A204.1 (cell line): ENCODE measurements around the gene SMC4.
A peak's percentile ranks its signal among the peaks of the same experiment; 100 is the strongest.
"Not testable (repeated sequence)": the region's sequence is repeated elsewhere in the genome, so short reads cannot be mapped to it uniquely, and the experiment has no call there.

Experiments used
- FAIRE-seq: peaks from 2 replicates; lab custom pipeline; 2012; peaks lifted over from hg19 to GRCh38; lab: Jason Lieb, UNC

SMC4 gene

DNA sequence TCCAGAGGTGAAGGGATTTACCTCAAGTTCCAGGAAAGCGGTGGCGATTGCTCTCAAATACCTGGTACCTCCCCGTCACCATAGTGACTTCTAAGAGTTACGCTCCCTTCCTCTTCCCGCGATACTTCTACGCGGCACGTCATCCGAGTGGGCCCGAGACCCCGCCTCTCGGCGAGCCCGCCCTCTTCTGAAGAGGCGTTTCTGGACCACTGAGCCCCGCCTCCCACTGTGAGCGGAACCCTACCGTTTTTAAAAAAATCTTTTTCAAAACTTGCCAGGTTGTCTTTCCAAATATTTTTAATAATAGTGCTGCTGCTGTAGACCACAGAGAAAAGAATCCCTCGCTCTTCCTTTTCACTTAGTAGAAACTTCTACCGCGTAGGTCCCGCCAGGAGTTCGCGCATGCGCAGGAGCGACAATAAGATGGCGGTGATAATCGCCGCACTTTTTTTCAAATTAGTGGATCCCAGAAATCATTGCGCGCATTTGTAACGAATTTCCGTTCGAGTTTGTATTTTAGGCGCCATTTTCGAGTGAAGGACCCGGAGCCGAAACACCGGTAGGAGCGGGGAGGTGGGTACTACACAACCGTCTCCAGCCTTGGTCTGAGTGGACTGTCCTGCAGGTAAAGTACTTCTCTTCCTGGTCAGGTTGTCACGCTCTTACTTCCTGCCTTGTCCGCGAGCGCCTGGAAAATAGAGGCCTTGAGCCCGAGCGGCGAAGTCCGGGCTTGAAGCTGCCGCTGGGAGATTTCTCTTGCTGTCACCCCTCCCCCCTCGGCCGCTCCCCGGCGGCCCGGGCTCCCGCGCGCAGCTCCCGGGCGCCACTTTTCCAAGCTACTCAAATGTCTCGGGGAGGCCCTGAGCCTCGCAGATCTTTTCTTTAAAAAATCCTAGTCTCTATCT is at the start of gene SMC4, which contains the start of gene IFT80:
Gene SMC4 (plus strand): TSS at position 526 of the 905 bp plus-strand sequence. CDS start 1,177 bp downstream, outside the sequence.
Gene IFT80 (minus strand): TSS at position 101 of the 905 bp plus-strand sequence. CDS start 14,625 bp downstream, outside the sequence.
- FAIRE-seq: peak; percentile 96

DNA sequence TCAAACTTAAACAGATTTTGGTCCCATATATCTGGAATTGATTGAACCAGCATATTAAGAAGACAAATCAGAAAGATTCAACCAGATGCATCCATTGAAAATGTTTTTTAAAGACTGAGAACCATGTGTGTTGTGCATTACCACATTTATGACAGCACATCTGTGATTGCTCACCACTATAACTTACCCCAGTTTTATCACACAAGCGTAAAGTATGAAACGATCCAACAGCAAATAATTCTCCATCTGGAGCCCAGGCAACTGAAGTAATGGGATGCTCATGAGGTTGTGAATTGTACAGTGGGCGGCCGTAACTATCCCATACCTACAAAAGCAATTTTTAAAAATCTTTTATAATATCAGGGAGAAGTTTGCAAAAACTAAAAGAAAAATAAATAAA is 43.6 kb upstream of the SMC4 start:
- FAIRE-seq: no peak

DNA sequence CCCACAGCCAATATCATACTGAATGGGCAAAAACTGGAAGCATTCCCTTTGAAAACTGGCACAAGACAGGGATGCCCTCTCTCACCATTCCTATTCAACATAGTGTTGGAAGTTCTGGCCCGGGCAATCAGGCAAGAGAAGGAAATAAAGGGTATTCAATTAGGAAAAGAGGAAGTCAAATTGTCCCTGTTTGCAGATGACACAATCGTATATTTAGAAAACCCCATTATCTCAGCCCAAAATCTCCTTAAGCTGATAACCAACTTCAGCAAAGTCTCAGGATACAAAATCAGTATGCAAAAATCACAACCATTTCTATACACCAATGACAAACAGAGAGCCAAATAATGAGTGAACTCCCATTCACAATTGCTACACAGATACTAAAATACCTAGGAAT is 36.6 kb upstream of the SMC4 start:
- not testable (repeated sequence) for FAIRE-seq

DNA sequence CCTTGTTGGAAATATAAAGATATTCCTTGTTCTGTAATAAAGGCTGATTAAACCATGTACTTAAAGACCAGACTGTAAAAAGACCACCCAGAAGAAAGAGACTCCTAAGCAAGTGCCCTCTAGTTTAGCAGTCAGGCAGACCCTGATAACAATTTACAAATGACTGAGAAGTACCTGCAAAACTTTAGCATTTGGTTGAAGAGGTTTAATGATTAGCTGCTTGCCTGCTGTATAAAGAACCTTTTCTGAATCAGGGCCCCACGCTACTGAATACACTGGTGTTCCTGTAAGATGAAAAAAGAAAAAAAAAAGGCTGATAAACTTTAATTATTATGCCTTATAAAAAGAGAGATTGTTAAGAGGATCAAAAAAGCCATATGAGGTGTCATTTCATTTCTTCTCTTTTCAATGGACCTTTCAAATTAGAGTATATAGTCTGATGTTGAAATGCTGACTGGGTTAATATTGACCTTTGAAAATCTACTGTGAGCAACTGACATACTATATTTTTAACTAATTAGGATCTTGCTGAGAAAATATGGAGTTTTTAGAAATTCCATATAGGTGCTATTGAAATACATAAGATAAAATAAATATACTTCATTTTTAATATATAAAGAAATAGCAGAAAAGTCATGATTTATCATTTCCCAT is 33.5 kb upstream of the SMC4 start:
- no peak for FAIRE-seq

DNA sequence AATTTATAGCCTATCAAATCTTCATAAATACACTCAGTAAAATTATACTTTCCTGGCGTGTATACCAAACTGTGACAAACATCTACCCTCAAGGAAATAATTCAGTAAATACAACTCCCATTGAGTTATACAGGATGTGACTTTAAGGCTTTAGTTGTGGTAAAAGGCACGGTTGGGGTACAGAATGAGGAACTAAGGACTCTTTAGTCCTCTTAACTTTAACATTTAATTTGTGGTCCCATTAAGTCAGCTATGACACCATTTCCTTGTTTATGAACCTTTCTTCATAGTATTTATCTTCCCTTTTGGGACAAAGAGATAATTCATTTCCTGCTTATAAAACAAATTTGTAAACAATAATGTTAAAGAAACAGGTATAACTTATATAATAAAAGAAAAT is 30.6 kb upstream of the SMC4 start:
- no peak for FAIRE-seq

DNA sequence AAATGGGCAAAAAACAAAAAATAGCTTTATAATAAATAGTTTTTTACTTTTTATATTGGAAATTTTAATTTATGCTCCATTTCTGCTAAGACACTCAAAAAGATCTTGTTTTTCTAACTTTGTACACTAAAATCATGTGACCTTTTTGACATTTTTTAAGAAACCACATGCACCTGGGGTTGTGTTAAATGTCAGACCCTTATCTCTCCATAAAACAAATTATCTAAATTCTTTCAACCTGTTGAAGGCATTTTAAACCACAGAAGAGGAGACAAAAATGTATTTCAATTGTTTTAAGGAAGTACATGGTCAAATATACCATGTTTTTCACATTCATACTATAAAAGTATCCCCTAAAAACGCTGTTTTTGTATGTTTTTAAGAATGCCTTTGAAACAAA is 29.7 kb upstream of the SMC4 start:
- no peak for FAIRE-seq

DNA sequence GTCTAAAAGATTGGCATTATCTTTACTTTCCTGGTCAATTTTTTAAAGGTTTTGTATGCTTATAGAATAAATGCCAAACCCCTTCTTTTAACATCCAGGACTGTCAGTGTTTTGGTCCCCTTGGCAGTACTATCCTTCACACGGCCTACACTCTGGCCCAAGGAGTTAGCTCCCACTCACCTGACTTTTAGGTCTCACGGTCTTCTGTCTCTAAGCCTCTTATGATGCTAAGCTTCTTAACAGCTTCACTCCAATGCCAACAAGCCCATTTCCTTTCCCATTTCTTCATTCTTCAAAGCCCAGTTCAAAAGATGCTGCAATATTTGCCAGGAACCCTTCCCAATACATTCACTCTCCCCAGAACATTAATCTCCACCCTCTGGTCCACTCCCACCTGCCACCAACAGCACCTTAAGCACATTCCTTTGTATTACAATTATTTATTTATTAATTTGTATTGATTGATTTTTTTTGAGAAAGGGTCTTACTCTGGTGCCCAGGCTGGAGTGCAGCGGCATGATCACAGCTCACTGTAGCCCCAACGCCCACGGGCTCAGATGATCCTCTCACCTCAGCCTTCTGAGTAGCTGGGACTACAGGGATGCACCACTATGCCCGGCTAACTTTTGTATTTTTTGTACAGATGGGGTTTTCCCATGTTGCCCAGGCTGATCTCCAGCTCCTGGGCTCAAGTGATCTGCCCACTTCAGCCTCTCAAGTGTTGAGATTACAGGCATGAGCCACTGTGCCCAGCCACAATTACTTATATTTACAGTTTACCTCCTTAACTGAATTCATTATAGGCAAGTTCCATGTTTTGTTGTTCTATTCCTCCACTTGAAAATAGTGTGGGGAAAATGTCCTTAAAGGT is 28.2 kb upstream of the SMC4 start:
- FAIRE-seq: no peak

DNA sequence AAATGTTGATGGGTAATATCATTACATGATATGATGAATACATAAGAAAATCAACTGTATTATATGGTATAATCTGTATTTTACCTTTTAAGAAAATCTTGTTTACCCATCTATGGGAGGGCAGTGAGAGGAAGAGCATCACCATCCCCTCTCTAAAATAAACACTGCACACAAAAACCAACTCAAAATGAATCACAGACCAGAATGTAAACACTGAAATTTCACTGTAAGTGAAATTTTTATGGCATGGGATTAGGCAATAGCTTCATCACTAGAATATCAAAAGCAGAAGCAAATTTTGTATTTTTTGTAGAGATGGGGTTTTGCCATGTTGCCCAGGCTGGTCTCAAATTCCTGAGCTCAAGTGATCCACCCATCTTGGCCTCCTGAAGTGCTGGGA is 26.7 kb upstream of the SMC4 start:
- no peak for FAIRE-seq

DNA sequence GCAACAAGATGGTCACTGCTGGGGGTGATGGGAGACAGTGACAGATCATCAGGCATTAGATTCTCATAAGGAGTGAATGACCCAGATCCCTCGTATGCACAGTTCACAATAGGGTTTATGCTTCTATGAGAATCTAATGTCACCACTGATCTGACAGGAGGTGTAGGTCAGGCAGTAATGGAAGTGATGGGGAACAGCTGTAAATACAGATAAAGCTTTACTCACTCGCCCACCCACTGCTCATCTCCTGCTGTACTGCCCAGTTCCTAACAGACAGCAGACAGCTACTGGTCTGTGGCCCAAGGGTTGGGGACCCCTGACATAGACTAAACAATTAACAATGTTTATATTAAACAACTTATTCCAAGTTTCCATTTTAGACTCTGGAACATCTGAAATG is 25.8 kb upstream of the SMC4 start:
- no peak for FAIRE-seq

DNA sequence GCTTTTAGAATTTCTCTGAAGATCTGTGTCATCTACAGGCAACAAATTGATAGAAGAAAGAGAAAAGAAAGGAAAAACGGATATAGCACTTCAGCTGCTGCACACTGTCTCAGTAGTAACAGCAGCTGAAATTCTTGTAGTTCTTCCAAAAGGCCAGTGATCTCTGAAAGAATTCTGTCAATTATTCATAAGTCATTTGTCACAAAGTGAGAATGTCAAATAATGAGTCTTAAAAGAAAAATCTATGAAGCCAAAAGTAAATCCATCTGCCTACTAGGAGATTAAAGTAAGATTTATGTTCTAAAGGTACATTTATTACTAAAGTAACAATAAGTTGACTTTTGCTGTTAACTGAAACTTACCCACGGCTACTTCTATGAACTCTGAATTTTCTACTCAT is 25.0 kb upstream of the SMC4 start:
- no peak for FAIRE-seq

DNA sequence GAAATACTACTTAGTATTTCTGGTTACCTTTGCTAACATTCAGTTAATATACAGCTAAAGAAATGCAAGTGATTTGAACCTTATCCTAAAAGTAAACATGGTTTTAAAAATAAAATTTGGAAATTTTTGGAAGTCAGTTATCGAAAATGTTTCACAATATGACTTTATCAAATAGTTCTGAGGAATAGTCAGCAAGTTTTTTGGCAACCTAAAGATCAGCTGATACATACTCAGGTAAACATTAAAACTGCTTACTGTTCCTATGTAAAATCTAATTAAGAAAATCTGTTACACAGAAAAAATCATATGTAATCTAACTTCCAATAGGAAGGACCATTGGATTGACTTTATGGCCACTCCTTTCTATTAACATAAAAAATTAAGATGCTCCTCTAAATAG is 24.5 kb upstream of the SMC4 start:
- no peak for FAIRE-seq

DNA sequence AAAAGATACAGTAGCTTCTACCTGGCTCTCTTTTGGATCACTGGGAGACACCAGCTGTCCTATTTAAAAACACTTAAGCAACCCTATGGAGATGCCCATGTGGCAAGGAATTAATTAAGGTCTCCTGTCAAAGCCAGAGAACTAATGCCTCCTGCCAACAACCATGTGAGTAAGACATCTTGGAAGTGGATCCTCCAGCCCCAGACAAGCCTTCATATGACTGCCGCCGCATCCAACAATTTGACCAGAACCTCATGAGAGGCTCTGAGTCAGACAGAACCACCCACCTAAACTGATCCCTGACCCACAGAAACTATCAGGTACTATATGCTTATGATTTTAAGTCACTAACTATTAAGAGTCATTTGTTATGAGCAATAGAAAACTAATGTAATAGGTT is 22.8 kb upstream of the SMC4 start:
- FAIRE-seq: no peak

DNA sequence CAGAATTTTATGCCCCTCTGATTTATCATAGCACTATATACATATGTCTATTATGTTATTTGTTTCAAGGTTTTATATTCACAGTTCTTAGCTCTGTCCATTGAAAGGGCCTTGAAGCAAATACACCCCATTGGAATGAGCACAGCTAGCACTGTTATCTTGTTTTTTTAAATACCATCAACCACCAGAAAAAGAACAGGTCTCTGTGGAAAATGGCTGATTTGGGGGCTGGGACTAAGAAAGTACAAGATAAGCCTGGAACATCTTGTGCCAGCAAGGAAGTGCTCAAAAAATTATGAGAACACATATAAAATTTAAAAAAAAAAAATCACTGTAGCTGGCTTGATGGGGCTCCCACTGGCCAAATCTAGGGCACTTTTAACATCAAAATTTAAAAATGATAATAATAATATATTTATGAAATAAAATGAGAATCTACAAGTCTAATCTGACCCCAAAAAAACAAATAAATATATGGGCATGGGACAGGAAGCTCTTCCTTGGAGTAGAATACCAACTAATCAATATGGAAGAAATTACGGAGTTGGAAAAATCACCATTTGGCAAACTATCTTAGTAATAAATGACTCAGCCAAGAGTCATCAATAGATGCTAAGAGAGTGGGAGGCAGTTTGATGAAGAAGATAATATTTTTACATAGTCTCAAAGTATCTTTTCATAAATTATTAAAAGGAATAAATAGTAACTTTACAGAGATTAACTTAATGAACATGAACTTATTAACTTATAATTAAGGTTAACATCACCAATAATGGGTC is 20.9 kb upstream of the SMC4 start:
- no peak for FAIRE-seq

DNA sequence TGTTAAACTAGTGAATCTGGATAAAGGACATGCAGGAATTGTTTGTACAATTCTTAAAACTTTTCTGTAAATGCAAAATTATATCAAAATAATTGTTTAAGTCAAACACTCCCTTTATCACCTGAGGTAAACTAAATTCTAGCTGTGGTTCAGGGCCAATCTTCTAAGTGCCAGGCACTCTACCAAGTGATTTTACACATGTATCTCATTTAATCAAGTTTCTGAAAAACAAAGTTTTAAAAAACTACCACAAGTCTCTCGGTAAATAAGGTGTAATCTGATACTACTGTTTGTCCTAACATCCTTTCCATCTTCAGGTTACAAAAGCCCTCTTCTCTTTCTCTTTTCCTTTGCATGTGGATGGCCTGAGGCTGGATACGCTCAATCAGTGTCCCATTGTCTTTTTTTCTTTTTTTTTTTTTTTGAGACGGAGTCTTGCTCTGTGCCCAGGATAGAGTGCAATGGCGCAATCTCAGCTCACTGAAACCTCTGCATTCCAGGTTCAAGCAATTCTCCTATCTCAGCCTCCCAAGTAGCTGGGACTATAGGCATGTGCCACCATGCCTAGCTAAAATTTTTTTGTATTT is 19.7 kb upstream of the SMC4 start:
- no peak for FAIRE-seq

DNA sequence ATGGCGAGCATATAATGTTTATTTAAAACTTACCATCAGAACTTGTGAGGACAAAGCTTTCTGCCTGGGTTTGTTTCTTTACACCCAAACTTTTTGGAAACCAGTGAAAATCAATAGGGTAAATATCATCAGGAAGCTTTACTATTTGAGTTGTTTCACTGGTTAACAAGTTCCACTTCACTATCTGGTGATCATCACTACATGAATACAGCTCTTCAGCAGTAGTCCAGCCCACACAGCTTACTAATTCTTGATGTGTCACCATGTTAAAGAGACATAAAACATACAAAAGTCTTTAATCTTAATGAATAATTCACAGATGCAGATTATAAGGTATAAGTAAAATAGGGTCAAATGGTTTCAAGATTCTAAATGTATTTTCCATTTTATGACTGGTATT is 18.0 kb upstream of the SMC4 start:
- FAIRE-seq: no peak

DNA sequence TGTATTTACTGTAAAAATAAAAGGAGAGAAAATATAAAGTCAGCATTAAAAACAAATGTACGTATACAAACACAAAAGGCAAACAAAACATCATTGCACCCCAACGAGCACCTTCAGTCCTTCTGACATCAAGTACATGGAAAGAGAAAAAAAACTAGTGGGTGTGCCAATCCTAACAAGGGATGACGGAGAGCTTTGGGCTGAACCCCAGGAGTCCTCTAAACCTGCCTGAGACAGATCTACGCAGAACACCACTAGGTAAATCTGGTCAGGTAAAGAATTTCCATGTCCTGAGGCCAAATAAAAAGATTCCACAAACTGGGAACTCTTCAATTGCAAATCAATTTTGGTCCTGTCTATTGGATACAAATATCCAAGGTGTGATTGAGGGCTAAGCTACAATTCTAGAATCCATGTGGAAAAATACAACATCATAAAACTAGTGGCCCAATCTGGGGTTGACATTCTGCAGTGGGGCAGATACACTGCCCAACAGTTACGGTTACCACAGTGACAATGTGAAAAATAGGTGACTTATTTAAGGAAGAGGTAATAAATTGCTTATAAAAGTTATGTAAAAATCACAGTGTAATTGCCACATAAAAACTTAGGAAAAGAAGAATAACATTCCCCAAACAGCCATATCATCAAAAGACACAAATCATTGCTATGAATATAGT is 14.7 kb upstream of the SMC4 start:
- no peak for FAIRE-seq

DNA sequence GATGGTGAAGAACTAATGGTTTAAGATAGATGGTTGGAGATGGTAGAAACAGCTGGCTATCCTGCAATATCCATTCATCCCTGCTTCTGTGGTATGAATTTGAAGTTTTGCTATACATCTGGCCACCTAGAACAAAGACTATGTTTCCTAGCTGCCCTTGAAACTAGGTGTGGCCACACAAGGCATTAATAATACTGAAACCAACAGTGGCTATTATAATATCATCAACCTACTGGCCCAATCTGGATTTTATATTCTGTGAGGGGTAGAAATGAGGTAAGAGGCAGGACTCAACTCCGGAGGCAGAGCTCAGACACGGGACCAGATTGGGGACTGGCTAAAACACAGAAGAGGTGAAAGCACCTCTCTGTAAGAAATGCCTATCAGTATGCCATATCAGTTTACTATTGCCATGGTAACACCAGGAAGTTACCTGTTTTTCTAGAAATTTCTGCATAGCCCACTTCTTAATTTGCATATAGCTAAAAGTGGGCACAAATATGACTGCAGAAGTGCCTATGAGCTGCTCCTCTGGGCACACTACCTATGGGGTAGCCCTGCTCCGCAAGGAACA is 8.8 kb upstream of the SMC4 start:
- FAIRE-seq: no peak

DNA sequence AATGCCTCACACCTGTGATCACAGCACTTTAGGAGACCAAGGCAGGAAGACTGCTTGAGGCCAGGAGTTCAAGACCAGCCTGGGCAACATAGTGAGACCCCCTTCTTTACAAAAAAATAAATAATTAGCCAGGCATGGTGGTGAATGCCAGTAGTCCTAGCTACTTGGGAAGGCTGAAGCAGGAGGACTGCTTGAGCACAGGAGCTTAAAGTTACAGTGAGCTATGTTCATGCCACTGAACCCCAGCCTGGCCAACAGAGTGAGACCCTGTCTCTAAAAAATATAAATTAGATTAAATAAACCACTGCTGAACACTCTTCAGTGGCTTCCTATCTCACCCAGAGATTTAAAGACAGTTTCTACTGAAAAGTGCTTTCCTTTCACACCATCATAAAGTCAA is 6.7 kb upstream of the SMC4 start:
- no peak for FAIRE-seq

DNA sequence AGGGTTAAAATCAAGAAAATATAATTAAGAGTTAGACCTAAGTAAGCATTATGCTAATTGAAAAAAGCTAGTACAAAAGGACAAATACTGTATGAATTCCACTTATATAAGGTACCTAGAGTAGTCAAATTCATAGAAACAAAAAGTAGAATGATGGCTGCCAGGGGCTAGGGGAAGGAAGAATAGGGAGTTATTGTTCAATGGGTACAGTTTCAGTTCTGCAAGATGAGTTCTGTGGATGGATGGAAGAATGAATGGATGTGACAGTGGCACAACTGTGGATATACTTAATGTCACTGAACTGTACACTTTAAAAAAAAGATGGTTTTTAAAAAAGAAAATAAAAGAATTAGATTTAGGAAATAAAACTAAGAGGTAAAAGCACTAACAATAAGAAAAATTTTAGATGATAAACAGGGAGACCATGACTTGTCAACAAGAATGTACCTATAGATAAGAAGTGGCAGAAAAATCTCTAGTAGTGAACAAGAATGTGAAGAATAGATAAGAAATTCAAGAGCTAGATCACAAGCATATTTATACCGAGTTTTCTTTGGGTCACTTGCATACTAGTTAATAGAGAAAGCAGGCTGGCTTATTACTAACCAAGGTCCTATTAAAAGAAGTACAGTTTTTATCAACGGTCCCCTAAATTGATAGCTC is 6.0 kb upstream of the SMC4 start:
- peak; percentile 34 for FAIRE-seq

DNA sequence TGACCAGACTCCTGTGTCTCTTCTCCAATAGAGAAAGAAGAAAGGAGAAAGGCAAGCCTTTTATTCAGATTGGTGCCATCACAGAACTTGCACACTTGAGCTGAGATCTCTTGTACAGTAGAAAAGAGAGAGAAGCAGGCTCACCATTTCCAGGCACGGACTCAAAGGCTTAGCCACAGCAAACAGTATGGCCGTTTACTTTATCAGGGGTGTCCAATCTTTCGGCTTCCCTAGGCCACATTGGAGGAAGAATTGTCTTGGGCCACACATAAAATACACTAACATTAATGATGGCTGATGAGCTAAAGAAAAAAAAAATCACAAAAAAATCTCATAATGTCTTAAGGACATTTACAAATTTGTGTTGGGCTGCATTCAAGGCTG is 5.4 kb upstream of the SMC4 start:
- no peak for FAIRE-seq
